ENCODE measurements around the gene DGKQ.

DNA sequence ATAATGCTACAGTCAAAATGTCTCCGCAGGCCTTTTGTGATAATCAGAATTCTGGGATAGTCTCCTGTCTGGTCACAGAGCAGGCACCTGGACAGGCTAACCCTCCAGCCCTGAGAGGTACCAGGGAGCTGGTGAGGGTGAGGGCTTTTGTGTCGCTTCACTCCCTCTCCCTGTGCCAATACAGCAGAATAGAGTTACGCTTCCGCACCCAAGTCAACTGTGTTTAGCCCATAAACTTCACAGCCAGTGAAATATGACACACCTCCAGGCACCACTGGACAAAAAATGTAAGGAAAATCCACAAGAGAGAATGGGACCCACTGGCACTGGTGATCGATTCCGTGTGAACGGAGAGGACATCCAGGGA is 42.6 kb downstream of the DGKQ start:
- TF ChIP-seq CTCF (IDR thresholded peaks at IDR 0.05; ENCODE audit: low read depth, low read length): no peak
- no peak for TF ChIP-seq EZH2phosphoT487 (IDR thresholded peaks at IDR 0.05; ENCODE audit: low read depth)
